Activated CD4-positive, alpha-beta T cell treated with anti-CD3 and anti-CD28 coated beads, Interleukin-2, Interleukin-4, amounts not matched to agents 100 ng/mL and 50 ng/mL, durations not matched to agents 16 hours and 8 hours (primary cell): ENCODE results near the gene ADAMTS12.
"Not testable (repeated sequence)": the region's sequence is repeated elsewhere in the genome, so short reads cannot be mapped to it uniquely, and the experiment has no call there.

Experiments
- DNase-seq: peaks from one replicate; pipeline ENCODE4 v3.0.0-alpha.2; 2020; ENCODE audit warnings: low spot score

The ADAMTS12 gene

GRCh38 chr5:33583332-33583731 lies 308.5 kb downstream of the ADAMTS12 start:
- no peak for DNase-seq

- no peak for DNase-seq
These were observed 309.4 kb downstream of the ADAMTS12 start for GRCh38 chr5:33582417-33582816.

GRCh38 chr5:33579789-33580188 lies 312.0 kb downstream of the ADAMTS12 start:
- DNase-seq, result no peak

GRCh38 chr5:33579152-33579551 lies 312.6 kb downstream of the ADAMTS12 start:
- no peak for DNase-seq

GRCh38 chr5:33576726-33577590 lies 314.8 kb downstream of the ADAMTS12 start:
- DNase-seq, result no peak

GRCh38 chr5:33565324-33565723 lies 326.5 kb downstream of the ADAMTS12 start:
- DNase-seq, result no peak

GRCh38 chr5:33563983-33564908 lies 327.5 kb downstream of the ADAMTS12 start:
- DNase-seq, result no peak

- DNase-seq, result no peak
These were observed 328.3 kb downstream of the ADAMTS12 start for GRCh38 chr5:33563530-33563929.

- no peak for DNase-seq
These were observed 333.3 kb downstream of the ADAMTS12 start for GRCh38 chr5:33558489-33558888.

- no peak for DNase-seq
These were observed 334.2 kb downstream of the ADAMTS12 start for GRCh38 chr5:33557605-33558004.

- no peak for DNase-seq
These were observed 335.2 kb downstream of the ADAMTS12 start for GRCh38 chr5:33556330-33557328.

- DNase-seq, result no peak
These were observed 341.7 kb downstream of the ADAMTS12 start for GRCh38 chr5:33549982-33550567.

GRCh38 chr5:33539790-33540189 lies 352.0 kb downstream of the ADAMTS12 start:
- not testable (repeated sequence) for DNase-seq

GRCh38 chr5:33539212-33539611 lies 352.6 kb downstream of the ADAMTS12 start:
- DNase-seq, result no peak

- no peak for DNase-seq
These were observed 353.6 kb downstream of the ADAMTS12 start for GRCh38 chr5:33538201-33538600.

GRCh38 chr5:33537240-33537639 lies 354.6 kb downstream of the ADAMTS12 start:
- DNase-seq, result no peak

GRCh38 chr5:33536802-33537201 lies 355.0 kb downstream of the ADAMTS12 start:
- no peak for DNase-seq

GRCh38 chr5:33531824-33532223 lies 360.0 kb downstream of the ADAMTS12 start:
- DNase-seq, result no peak

- no peak for DNase-seq
These were observed 360.8 kb downstream of the ADAMTS12 start for GRCh38 chr5:33531037-33531298.

GRCh38 chr5:33530183-33531036 lies 361.4 kb downstream of the ADAMTS12 start:
- DNase-seq, result no peak

GRCh38 chr5:33527696-33528095 lies 364.1 kb downstream of the ADAMTS12 start:
- no peak for DNase-seq
